AG04449 (cell line): ENCODE measurements around the gene PRPF40B.
A peak's percentile ranks its signal among the peaks of the same experiment; 100 is the strongest.

Source experiments
- CTCF ChIA-PET: fragments of 350-600 bp; formaldehyde crosslinking; extraction: SDS; loops from one replicate; lab custom pipeline; 2021; ENCODE audit warnings: antibody characterized with exemption; lab: Yijun Ruan, JAX
- POLR2A ChIA-PET: fragments of 400-600, 350-600 bp; formaldehyde crosslinking; extraction: SDS; loops from one replicate; lab custom pipeline; 2020; ENCODE audit warnings: antibody characterized with exemption, inconsistent platforms; lab: Yijun Ruan, JAX
- DNase-seq: peaks from one replicate; pipeline ENCODE4 v3.0.0-alpha.2; 2010; ENCODE audit warnings: low read depth, low spot score
- H3K4me3 ChIP-seq: 2 replicates; pipeline ENCODE4 v1.5.1; 2011; ENCODE audit warnings: low read depth, mild to moderate bottlenecking, control low read depth, low read length
- TF ChIP-seq, protein P1 (sequence below): IDR thresholded peaks from one replicate; pipeline ENCODE4 v1.5.1; 2011; ENCODE audit warnings: mild to moderate bottlenecking, moderate library complexity, low read length, control low read depth, inconsistent platforms; ENCODE audit not compliant: insufficient read depth; ENCODE audit errors: missing control alignments

Gene PRPF40B

DNA sequence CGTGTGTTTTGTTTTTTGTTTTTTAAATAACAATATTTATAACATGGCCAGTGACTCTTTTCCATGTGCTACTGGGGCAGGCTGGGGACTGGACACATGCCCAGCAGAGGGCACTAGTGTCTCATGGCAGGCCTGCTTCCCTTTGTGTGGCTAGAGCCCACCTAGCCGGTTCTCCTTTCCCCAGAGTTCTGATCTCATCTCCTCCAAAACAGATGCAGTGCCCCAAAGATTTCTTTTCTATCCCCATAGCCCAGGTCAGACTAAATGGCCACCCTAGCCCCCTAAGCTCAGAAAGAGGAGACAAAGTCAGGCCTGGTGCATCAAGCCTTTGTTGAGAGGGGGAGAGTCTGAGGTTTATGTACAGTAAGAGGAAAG is 21.2 kb downstream of the PRPF40B start:
- TF ChIP-seq, protein P1, sequence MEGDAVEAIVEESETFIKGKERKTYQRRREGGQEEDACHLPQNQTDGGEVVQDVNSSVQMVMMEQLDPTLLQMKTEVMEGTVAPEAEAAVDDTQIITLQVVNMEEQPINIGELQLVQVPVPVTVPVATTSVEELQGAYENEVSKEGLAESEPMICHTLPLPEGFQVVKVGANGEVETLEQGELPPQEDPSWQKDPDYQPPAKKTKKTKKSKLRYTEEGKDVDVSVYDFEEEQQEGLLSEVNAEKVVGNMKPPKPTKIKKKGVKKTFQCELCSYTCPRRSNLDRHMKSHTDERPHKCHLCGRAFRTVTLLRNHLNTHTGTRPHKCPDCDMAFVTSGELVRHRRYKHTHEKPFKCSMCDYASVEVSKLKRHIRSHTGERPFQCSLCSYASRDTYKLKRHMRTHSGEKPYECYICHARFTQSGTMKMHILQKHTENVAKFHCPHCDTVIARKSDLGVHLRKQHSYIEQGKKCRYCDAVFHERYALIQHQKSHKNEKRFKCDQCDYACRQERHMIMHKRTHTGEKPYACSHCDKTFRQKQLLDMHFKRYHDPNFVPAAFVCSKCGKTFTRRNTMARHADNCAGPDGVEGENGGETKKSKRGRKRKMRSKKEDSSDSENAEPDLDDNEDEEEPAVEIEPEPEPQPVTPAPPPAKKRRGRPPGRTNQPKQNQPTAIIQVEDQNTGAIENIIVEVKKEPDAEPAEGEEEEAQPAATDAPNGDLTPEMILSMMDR, result peak; percentile 88
- no peak overlapping the region for H3K4me3 ChIP-seq
- ChIA-PET CTCF (interaction anchor here (0.5 to 23.1 kb wide), 28 partner anchors 10 to 133 kb away, joined by 3 to 766 read pairs (median 8); partner anchors contain the start of genes FMNL3, PRPF40B and TMBIM6), POLR2A (interaction anchor here (0.8 kb wide), 1 partner anchor 97 kb away, joined by 12 read pairs; the partner anchor contains the start of gene TMBIM6)
- DNase-seq, result no peak

GRCh38 chr12:49645146-49646039 is 22.0 kb downstream of the PRPF40B start:
- ChIA-PET POLR2A (interaction anchor here (0.8 kb wide), 1 partner anchor 96 kb away, joined by 12 read pairs; the partner anchor contains the start of gene TMBIM6), CTCF (interaction anchor here (0.5 to 23.1 kb wide), 25 partner anchors 9 to 357 kb away, joined by 3 to 766 read pairs (median 7); partner anchors contain the start of genes FMNL3, PRPF40B and TMBIM6)
- TF ChIP-seq, protein P1, result no peak
- DNase-seq, result no peak
- no peak overlapping the region for H3K4me3 ChIP-seq

GRCh38 chr12:49646331-49646830 is 23.0 kb downstream of the PRPF40B start:
- ChIA-PET POLR2A (no interaction called here), CTCF (interaction anchor here (0.5 to 23.1 kb wide), 12 partner anchors 8 to 613 kb away, joined by 3 to 766 read pairs (median 20); partner anchors contain the start of genes FMNL3 and TMBIM6)
- TF ChIP-seq, protein P1, result no peak
- no peak overlapping the region for H3K4me3 ChIP-seq
- no peak for DNase-seq

DNA sequence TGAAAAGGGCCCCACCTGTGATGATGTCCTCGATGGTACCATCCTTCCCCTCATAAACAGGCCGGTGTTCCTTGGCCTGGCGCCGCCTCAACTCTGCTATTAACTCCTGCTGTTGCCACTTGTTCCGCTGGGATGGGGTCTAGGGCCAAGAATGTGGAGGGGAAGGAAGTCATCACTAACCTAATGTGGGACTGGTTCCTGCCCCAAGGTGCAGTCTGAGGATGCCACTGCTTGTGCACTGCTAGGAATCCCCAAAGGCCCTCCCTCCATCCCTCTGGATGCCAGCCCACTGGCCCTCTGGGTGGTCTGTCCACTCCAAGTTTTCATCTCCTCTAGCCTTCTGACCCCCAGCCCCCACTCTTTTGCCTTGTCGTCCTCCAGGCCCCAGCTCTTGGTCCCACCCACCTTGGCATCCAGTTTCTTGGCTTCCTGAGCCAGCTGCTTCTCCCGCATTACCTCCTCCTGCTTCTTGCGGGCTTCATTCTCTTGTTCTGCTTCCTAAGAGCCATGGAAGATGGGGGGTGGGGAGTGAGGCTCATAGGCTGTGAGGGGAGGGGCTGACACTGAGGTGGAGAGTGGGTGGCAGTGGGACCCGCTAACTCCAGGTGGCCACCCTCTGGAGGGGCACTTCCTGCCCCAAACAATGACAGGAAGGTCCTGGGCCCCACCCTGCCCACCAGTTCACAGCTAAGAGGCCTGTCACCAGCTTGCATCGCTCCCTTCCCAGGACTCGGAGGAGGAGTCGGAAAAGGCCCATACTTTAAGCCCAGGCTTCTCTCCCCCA is 23.7 kb downstream of the PRPF40B start:
- CTCF ChIA-PET, result interaction anchor here (0.7 to 23.1 kb wide), 10 partner anchors 9 to 612 kb away, joined by 3 to 766 read pairs (median 15); partner anchors contain the start of genes FMNL3 and TMBIM6
- POLR2A ChIA-PET, result interaction anchor here (1.6 kb wide), 1 partner anchor 16 kb away, joined by 3 read pairs; no protein-coding TSS in a partner anchor
- no peak overlapping the region for H3K4me3 ChIP-seq
- TF ChIP-seq, protein P1, result no peak
- no peak for DNase-seq

DNA sequence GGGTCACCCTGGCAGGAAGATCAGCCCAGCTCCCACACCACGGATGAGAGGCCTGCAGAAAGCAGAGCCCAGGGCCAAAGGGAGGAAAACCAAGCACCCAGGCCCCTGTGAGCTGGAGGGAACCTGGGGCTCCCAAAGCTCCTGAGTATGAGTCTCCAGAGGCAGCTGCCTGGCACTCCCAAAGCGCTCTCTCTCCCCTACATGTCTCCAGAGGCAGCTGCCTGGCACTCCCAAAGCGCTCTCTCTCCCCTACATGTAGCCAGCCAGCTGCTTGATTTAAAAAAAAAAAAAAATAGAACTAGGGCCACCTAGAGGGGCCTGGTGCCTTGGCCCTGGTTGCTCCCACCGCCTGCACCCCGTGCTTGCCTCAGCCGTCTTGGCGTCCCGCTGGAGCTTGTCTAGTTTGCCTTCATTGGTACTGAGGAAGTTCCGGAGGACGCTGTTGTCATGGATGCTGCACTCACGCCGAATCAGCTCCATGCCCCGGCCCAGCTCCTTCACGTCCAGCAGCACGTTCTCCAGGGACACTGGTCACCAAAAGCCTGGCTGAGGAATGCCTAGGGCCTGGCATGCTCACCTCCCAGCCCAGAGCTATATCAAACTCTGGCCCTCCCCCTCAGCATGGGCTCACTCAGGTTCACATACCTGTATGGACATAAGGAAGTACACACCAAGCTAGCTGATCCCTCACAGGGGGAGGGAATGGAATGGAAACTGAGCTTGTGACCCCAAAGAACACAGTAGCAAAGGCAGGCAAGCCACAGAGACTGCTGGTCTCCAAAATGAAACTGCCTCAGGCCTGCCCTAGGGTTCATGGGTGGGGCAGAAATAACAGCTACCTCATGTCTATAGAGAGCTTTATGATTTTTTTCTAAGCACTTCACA is 24.7 kb downstream of the PRPF40B start:
- no peak for DNase-seq
- no peak overlapping the region for H3K4me3 ChIP-seq
- POLR2A ChIA-PET, result interaction anchor here (0.6 to 1.6 kb wide), 6 partner anchors 15 to 114 kb away, joined by 3 to 11 read pairs (median 4); partner anchors contain the start of genes FMNL3 and TMBIM6
- TF ChIP-seq, protein P1, result no peak
- CTCF ChIA-PET, result interaction anchor here (0.7 to 23.1 kb wide), 15 partner anchors 8 to 317 kb away, joined by 3 to 766 read pairs (median 5); partner anchors contain the start of genes FMNL3, PRPF40B and TMBIM6
